Panc1 (cell line): Measurements from ENCODE around the gene MEIS2. TPM values are rescaled to one million over a fixed set of nuclear protein-coding genes. Genes with fewer than 3 reads are reported as not detected.

Experiments used
- ATAC-seq: fragments of 200-7000 bp; cut with Tn5 transposase; 2 replicates; pipeline ENCODE4 v1.9.1; 2020; ENCODE audit warnings: mild to moderate bottlenecking, moderate library complexity
- BruUV-seq: library from RNA; stranded (reverse); fragments of 400-500 nt; replicated peaks from 2 replicates; lab custom pipeline; 2021; lab: Mats Ljungman, UMichigan
- CTCF ChIA-PET: fragments of 300-600 bp; sonication (Branson Sonifier 250); formaldehyde crosslinking; loops from one replicate; lab custom pipeline; 2022; ENCODE audit warnings: antibody characterized with exemption; lab: Charles Lee
- POLR2A ChIA-PET: fragments of 300-600 bp; sonication (Branson Sonifier 250); formaldehyde crosslinking; loops from one replicate; lab custom pipeline; 2022; ENCODE audit warnings: antibody characterized with exemption; lab: Charles Lee
- DNase-seq: peaks from one replicate; pipeline ENCODE4 v3.0.0-alpha.2; 2010; ENCODE audit warnings: low read depth, low spot score
- H3K27ac ChIP-seq: 2 replicates; pipeline ENCODE4 v1.5.1; 2011; ENCODE audit warnings: mild to moderate bottlenecking, low read length, inconsistent platforms
- H3K27me3 ChIP-seq: fragments of 200-500 bp; sonication (Bioruptor generic); 2 replicates; pipeline ENCODE4 v1.6.0; 2014; ENCODE audit warnings: low read length, inconsistent platforms; ENCODE audit not compliant: control insufficient read depth, insufficient read depth
- H3K36me3 ChIP-seq: fragments of 200-500 bp; sonication (Bioruptor generic); 2 replicates; pipeline ENCODE4 v1.5.1; 2014; ENCODE audit warnings: inconsistent platforms, mild to moderate bottlenecking, low read length, moderate library complexity; ENCODE audit not compliant: control insufficient read depth, insufficient read depth
- H3K4me1 ChIP-seq: 2 replicates; pipeline ENCODE4 v1.5.1; 2011; ENCODE audit warnings: inconsistent platforms, mild to moderate bottlenecking, low read length, moderate library complexity; ENCODE audit not compliant: control insufficient read depth, insufficient read depth
- H3K4me3 ChIP-seq, 2 experiments: 2 replicates each; pipeline ENCODE4 v1.5.1; 2011 to 2012; ENCODE audit warnings: low read depth in 2 of 2, low read length in 2 of 2, mild to moderate bottlenecking in 2 of 2, inconsistent platforms in 1 of 2, moderate library complexity in 1 of 2
- H3K9me3 ChIP-seq: fragments of 200-500 bp; sonication (Bioruptor generic); 2 replicates; pipeline ENCODE4 v1.5.1; 2014; ENCODE audit warnings: low read depth, mild to moderate bottlenecking, inconsistent platforms, low read length, moderate library complexity; ENCODE audit not compliant: control insufficient read depth, insufficient read depth
- POLR2AphosphoS5 ChIP-seq: IDR thresholded peaks from 2 replicates; pipeline ENCODE4 v1.6.1; 2012; ENCODE audit warnings: mild to moderate bottlenecking, low read depth, low read length, moderate library complexity
- SIN3A ChIP-seq: IDR thresholded peaks from 2 replicates; pipeline ENCODE4 v1.6.1; 2012; ENCODE audit warnings: low read depth, mild to moderate bottlenecking, low read length, moderate library complexity, borderline replicate concordance; ENCODE audit not compliant: insufficient read depth
- TCF7L2 ChIP-seq: IDR thresholded peaks from 2 replicates; pipeline ENCODE4 v1.6.1; 2011; ENCODE audit warnings: mild to moderate bottlenecking, low read depth, low read length, inconsistent platforms
- in situ Hi-C: cut with HindIII; loops from 2 replicates; pipeline ENCODE4 v1.10.0; 2016; ENCODE audit warnings: low sequenced_read_pairs, low pct_unique_long_range_greater_than_20kb
- intact Hi-C: fragments of 100-400 bp; cut with micrococcal nuclease; formaldehyde crosslinking; loops from one replicate; pipeline ENCODE4 v1.10.0; 2022; ENCODE audit not compliant: unreplicated experiment
- total RNA-seq: library from RNA; stranded (reverse); gene quantifications from one replicate; pipeline ENCODE4 v1.2.1, GENCODE V29; 2021; ENCODE audit not compliant: unreplicated experiment
- TF ChIP-seq, protein P1 (sequence below), 2 experiments: IDR thresholded peaks; 2 replicates each; pipeline ENCODE4 v1.6.1; 2011 to 2012; ENCODE audit warnings: low read depth in 2 of 2, control low read depth in 1 of 2, low read length in 1 of 2, mild to moderate bottlenecking in 1 of 2, moderate library complexity in 1 of 2; ENCODE audit not compliant: insufficient read depth in 1 of 2
- TF ChIP-seq, protein P2 (sequence below): fragments of 450-650 bp; IDR thresholded peaks from 2 replicates; pipeline ENCODE4 v1.5.1; 2017; ENCODE audit warnings: mild to moderate bottlenecking

MEIS2 gene
- total RNA-seq, 1 experiment from 2014 or later: 9.3 TPM

DNA sequence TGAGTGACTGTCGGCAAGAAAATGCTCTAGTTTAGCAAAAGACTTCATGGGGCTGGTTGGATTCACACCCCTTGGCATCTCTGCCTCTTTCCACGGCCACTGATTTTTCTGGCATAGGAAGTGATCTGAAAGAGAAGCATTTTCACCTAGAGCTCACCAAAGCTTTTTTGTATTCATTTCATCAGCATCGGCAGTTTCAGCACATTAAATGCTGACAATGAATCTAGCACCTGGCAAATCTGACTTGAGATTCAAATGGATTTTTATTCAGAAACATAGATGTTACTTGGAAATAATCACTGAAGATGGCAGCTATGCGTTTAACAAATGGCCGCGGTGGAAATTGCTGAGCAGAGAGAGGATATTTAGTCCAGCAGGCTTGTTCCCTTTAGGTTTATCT lies 155.9 kb downstream of the MEIS2 start:
- no peaks in the 10 kb centered on the region for H3K9me3 ChIP-seq
- TF ChIP-seq POLR2AphosphoS5: no peak
- TF ChIP-seq, protein P1, sequence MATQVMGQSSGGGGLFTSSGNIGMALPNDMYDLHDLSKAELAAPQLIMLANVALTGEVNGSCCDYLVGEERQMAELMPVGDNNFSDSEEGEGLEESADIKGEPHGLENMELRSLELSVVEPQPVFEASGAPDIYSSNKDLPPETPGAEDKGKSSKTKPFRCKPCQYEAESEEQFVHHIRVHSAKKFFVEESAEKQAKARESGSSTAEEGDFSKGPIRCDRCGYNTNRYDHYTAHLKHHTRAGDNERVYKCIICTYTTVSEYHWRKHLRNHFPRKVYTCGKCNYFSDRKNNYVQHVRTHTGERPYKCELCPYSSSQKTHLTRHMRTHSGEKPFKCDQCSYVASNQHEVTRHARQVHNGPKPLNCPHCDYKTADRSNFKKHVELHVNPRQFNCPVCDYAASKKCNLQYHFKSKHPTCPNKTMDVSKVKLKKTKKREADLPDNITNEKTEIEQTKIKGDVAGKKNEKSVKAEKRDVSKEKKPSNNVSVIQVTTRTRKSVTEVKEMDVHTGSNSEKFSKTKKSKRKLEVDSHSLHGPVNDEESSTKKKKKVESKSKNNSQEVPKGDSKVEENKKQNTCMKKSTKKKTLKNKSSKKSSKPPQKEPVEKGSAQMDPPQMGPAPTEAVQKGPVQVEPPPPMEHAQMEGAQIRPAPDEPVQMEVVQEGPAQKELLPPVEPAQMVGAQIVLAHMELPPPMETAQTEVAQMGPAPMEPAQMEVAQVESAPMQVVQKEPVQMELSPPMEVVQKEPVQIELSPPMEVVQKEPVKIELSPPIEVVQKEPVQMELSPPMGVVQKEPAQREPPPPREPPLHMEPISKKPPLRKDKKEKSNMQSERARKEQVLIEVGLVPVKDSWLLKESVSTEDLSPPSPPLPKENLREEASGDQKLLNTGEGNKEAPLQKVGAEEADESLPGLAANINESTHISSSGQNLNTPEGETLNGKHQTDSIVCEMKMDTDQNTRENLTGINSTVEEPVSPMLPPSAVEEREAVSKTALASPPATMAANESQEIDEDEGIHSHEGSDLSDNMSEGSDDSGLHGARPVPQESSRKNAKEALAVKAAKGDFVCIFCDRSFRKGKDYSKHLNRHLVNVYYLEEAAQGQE (IDR thresholded peaks at IDR 0.05; ENCODE audit: insufficient read depth in 1 of 2, low read depth in 2 of 2, low read length in 1 of 2): no peak
- TF ChIP-seq SIN3A: no peak
- no peak for TF ChIP-seq TCF7L2
- TF ChIP-seq, protein P2, sequence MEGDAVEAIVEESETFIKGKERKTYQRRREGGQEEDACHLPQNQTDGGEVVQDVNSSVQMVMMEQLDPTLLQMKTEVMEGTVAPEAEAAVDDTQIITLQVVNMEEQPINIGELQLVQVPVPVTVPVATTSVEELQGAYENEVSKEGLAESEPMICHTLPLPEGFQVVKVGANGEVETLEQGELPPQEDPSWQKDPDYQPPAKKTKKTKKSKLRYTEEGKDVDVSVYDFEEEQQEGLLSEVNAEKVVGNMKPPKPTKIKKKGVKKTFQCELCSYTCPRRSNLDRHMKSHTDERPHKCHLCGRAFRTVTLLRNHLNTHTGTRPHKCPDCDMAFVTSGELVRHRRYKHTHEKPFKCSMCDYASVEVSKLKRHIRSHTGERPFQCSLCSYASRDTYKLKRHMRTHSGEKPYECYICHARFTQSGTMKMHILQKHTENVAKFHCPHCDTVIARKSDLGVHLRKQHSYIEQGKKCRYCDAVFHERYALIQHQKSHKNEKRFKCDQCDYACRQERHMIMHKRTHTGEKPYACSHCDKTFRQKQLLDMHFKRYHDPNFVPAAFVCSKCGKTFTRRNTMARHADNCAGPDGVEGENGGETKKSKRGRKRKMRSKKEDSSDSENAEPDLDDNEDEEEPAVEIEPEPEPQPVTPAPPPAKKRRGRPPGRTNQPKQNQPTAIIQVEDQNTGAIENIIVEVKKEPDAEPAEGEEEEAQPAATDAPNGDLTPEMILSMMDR: no peak
- CTCF ChIA-PET: no interaction called here
- no peaks in the 10 kb centered on the region for H3K27me3 ChIP-seq
- POLR2A ChIA-PET: no interaction called here
- BruUV-seq: no TSS peak
- H3K36me3 ChIP-seq: no peaks in the 10 kb centered on the region
- H3K4me1 ChIP-seq: no peaks in the 10 kb centered on the region
- intact Hi-C loops: no loop called here
- no peak overlapping the region for H3K4me3 ChIP-seq
- DNase-seq (no peak), ATAC-seq (no peak)
- no peak overlapping the region for H3K27ac ChIP-seq
- in situ Hi-C loops: no loop called here

GRCh38 chr15:36943508-36944361 lies 156.6 kb downstream of the MEIS2 start:
- no TSS peak for BruUV-seq
- no peak for ATAC-seq

More at GRCh38 chr15:36943508-36944361, 156.6 kb downstream of the MEIS2 start:
- Histone ChIP-seq H3K36me3 (no peaks in the 10 kb centered on the region), H3K4me1 (no peaks in the 10 kb centered on the region), H3K9me3 (no peaks in the 10 kb centered on the region), H3K27me3 (no peaks in the 10 kb centered on the region), H3K27ac (no peak overlapping the region), H3K4me3 (no peak overlapping the region)
- intact Hi-C loops: no loop called here
- TF ChIP-seq, protein P1 (IDR thresholded peaks at IDR 0.05; ENCODE audit: insufficient read depth in 1 of 2, low read depth in 2 of 2, low read length in 1 of 2): no peak
- TF ChIP-seq, protein P2: no peak
- CTCF ChIA-PET: no interaction called here
- in situ Hi-C loops: no loop called here
- POLR2A ChIA-PET: no interaction called here
- no peak for DNase-seq
